Measurements from ENCODE around the gene BROX. TPM values are rescaled to one million over a fixed set of nuclear protein-coding genes. Genes with fewer than 3 reads are reported as not detected.

BROX gene, protein sequence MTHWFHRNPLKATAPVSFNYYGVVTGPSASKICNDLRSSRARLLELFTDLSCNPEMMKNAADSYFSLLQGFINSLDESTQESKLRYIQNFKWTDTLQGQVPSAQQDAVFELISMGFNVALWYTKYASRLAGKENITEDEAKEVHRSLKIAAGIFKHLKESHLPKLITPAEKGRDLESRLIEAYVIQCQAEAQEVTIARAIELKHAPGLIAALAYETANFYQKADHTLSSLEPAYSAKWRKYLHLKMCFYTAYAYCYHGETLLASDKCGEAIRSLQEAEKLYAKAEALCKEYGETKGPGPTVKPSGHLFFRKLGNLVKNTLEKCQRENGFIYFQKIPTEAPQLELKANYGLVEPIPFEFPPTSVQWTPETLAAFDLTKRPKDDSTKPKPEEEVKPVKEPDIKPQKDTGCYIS
- 23.3 and 28.3 TPM in 2 replicates for total RNA-seq (2013; cell fraction: nucleolus; rRNA removed)
- total RNA-seq (2014; rRNA removed) (15.2 and 17.8 TPM in 2 replicates), total RNA-seq (2014; rRNA removed; fragmentation: Illumina TruSeq; extraction: Trizol) (17.5 and 18.4 TPM in 2 replicates), total RNA-seq (2021) (13.5 and 16.1 TPM in 2 replicates), polyA plus RNA-seq (2011; rRNA removed) (5.8 and 9.5 TPM in 2 replicates), polyA plus RNA-seq (2014; fragmentation: Illumina TruSeq; extraction: Trizol) (8.7 and 11.8 TPM in 2 replicates), polyA plus RNA-seq (2014; fragmentation: Nextera tagmentation; extraction: Ambion mirVana) (10 to 100 TPM; 19.4 to 42.0 TPM), polyA plus RNA-seq (2014; rRNA removed) (5.5 and 6.2 TPM in 2 replicates), polyA plus RNA-seq (2016; fragmentation: Nextera tagmentation; extraction: Ambion mirVana) (10 to 100 TPM; 20.4 to 24.1 TPM), polyA minus RNA-seq (2011; rRNA and poly(A)+ RNA removed) (3.7 and 5.0 TPM in 2 replicates), Bru-seq, nascent RNA (percentile 87 among the genes with signal in this experiment), BruChase-seq, experiment 1, labeled RNA remaining after a 6-hour chase (percentile 86 among the genes with signal in this experiment), BruChase-seq, experiment 2, labeled RNA remaining after a 2-hour chase (percentile 90 among the genes with signal in this experiment)
- 5.3 TPM for polyA plus RNA-seq (2011; ENCODE audit: low read depth)
- polyA plus RNA-seq (2011; cell fraction: cytosol; rRNA removed) = 3.0 and 3.7 TPM in 2 replicates
- polyA plus RNA-seq (2011; cell fraction: nucleus; rRNA removed) = 3.6 and 5.6 TPM in 2 replicates
- polyA plus RNA-seq (2012) = 11.8 and 14.7 TPM in 2 replicates
- 4.2 and 4.7 TPM in 2 replicates for polyA minus RNA-seq (2011; cell fraction: cytosol; rRNA and poly(A)+ RNA removed)
- 3.7 and 8.1 TPM in 2 replicates for polyA minus RNA-seq (2011; cell fraction: nucleus; rRNA and poly(A)+ RNA removed)
- long read RNA-seq, experiment 1, full-length matches to known transcripts = 1 of 33 reads
- long read RNA-seq, experiment 1, partial matches to known transcripts = 32 of 33 reads
- long read RNA-seq, experiment 1, other reads (novel, unspliced or antisense) = 0 of 33 reads
- long read RNA-seq, experiment 2, full-length matches to known transcripts = 3 of 27 reads
- long read RNA-seq, experiment 2, partial matches to known transcripts = 4 of 27 reads
- long read RNA-seq, experiment 2, other reads (novel, unspliced or antisense) = 20 of 27 reads

DNA sequence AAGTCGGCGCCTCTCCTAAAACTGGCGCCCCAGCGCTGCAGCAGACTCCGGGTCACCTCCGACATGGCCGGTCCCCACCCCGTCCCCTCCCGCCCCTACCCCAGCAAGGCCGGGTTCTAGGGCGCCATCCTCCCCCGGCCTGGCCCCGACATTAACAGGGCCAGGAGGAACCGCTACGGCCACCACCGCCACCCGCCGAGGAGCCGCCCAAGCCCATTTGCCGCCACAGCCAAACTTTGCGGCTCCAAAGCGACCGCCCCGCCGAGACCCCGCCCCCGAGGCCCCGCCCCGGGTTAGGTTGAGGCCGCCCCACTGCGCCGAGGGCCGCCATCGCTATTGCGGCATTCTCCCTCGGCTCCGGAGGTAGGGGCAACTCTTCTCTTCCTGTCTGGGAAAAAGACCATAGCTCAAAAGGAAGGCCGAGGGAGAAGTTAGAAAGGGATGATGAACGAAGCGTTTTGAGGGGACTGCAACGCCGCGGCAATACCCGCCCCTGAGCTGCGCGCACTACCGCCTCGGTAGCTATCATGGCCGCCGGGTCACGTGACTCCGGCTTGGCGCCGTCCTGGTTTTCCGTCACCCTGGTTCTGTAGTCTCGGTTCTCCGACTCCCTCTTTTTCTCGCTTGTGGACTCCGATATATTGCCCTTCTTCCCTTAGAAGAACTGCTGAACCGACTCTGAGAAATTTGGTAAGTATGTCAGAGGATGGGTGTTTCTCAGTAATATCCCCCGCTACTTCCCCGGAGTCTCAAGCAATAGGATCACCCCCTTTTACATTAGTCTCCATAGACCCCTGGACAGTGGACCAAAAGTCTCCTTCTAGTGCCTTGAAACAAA is at the start of gene BROX, which contains the start of gene AIDA:
Gene BROX (plus strand): TSS at position 312 of the 838 bp plus-strand sequence. CDS start 3,136 bp downstream, outside the sequence.
Gene AIDA (minus strand): TSS at position 239 of the 838 bp plus-strand sequence. CDS start 174 bp downstream, at position 65.
- H3K4me1 ChIP-seq (ENCODE audit: control insufficient read depth, insufficient read depth, low read length) = no peaks in the 10 kb centered on the region
- H3K27ac ChIP-seq (ENCODE audit: control insufficient read depth, insufficient read depth) = peak within 1 kb of the TSS; percentile 98
- no peaks in the 10 kb centered on the region for H3K27me3 ChIP-seq (replicated peaks in 1 of 2; ENCODE audit: control insufficient read depth in 2 of 2, insufficient read depth in 2 of 2, low read length in 1 of 2)
- SMC1A ChIA-PET (ENCODE audit: uncharacterized antibody, unreplicated experiment) = interaction anchor here (0.5 to 2.3 kb wide), 9 partner anchors 9 to 132 kb away, joined by 3 to 14 read pairs (median 3); no protein-coding TSS in a partner anchor
- H3K4me2 ChIP-seq (ENCODE audit: control insufficient read depth, insufficient read depth) = peak within 1 kb of the TSS; percentile 86
- no TSS peak for BruUV-seq (replicated peaks)
- H3K9ac ChIP-seq (ENCODE audit: control insufficient read depth, insufficient read depth, low read length) = peak within 1 kb of the TSS; percentile 96
- peaks cover 27% of the 10 kb centered on the region for H3K79me2 ChIP-seq (ENCODE audit: control insufficient read depth, insufficient read depth, low read length)
- WGBS (ENCODE audit: insufficient coverage, insufficient replicate concordance, low lambda C conversion rate, missing lambda C conversion rate) = under 1% methylated on average over 29 of the region's 62 CpGs
- in situ Hi-C loops (cut with MboI) = loop anchor here (5.0 to 10.0 kb wide), 2 partner anchors 50 to 248 kb away; no protein-coding TSS in a partner anchor
- H3K36me3 ChIP-seq (ENCODE audit: control insufficient read depth in 2 of 2, insufficient read depth in 2 of 2, low read length in 1 of 2) = no peaks in the 10 kb centered on the region; a peak in 1 of 4 replicates
- peak within 1 kb of the TSS; percentile 92 for H3K4me3 ChIP-seq
- H2AFZ ChIP-seq (ENCODE audit: control insufficient read depth, low read depth, low read length) = peak within 1 kb of the TSS; percentile 99
- peak; percentile 91 for ATAC-seq
- no peaks in the 10 kb centered on the region for H3K9me3 ChIP-seq (replicated peaks; ENCODE audit: control insufficient read depth, insufficient read depth, low read length)
- RAD21 ChIA-PET (ENCODE audit: unreplicated experiment) = interaction anchor here (1.1 to 1.8 kb wide), 7 partner anchors 9 to 247 kb away, joined by 3 to 12 read pairs (median 5); partner anchors contain the start of gene FAM177B
- POLR2A ChIA-PET = interaction anchor here (0.8 to 1.8 kb wide), 7 partner anchors 12 to 123 kb away, joined by 3 to 19 read pairs (median 4); partner anchors contain the start of gene TAF1A
- DNase-seq (ENCODE audit: low read depth, low spot score) = no peak
- H4K20me1 ChIP-seq (ENCODE audit: control insufficient read depth, insufficient read depth) = no peaks in the 10 kb centered on the region
- CTCF ChIA-PET = interaction anchor here (1.1 to 2.4 kb wide), 7 partner anchors 14 to 378 kb away, joined by 3 to 10 read pairs (median 5); no protein-coding TSS in a partner anchor
- intact Hi-C loops (cut with micrococcal nuclease; ENCODE audit: unreplicated experiment) = loop anchor here (2.0 to 10.0 kb wide), 5 partner anchors 20 to 245 kb away; partner anchors contain the start of gene TAF1A
- no peak for FAIRE-seq
- TF ChIP-seq, protein P1, sequence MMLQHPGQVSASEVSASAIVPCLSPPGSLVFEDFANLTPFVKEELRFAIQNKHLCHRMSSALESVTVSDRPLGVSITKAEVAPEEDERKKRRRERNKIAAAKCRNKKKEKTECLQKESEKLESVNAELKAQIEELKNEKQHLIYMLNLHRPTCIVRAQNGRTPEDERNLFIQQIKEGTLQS (IDR thresholded peaks at IDR 0.05; ENCODE audit: borderline replicate concordance, extremely low read depth, low read depth, low read length) = peak; percentile 80; the same call in 1 of the 2 replicates
- TF ChIP-seq, protein P2, sequence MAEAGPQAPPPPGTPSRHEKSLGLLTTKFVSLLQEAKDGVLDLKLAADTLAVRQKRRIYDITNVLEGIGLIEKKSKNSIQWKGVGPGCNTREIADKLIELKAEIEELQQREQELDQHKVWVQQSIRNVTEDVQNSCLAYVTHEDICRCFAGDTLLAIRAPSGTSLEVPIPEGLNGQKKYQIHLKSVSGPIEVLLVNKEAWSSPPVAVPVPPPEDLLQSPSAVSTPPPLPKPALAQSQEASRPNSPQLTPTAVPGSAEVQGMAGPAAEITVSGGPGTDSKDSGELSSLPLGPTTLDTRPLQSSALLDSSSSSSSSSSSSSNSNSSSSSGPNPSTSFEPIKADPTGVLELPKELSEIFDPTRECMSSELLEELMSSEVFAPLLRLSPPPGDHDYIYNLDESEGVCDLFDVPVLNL (IDR thresholded peaks at IDR 0.05; ENCODE audit: low read depth, low read length) = peak; percentile 57; the same call in 1 of the 2 replicates
- TF ChIP-seq ZNF622 (IDR thresholded peaks at IDR 0.05) = peak; percentile 54
- 0 out of 2 replicates have a peak, but pooled peaks have one; percentile 39 for TF ChIP-seq CBFB (IDR thresholded peaks at IDR 0.05; ENCODE audit: low read depth)
- TF ChIP-seq BACH1 (IDR thresholded peaks at IDR 0.05; ENCODE audit: borderline replicate concordance) = peak; percentile 64
- TF ChIP-seq, protein P3, sequence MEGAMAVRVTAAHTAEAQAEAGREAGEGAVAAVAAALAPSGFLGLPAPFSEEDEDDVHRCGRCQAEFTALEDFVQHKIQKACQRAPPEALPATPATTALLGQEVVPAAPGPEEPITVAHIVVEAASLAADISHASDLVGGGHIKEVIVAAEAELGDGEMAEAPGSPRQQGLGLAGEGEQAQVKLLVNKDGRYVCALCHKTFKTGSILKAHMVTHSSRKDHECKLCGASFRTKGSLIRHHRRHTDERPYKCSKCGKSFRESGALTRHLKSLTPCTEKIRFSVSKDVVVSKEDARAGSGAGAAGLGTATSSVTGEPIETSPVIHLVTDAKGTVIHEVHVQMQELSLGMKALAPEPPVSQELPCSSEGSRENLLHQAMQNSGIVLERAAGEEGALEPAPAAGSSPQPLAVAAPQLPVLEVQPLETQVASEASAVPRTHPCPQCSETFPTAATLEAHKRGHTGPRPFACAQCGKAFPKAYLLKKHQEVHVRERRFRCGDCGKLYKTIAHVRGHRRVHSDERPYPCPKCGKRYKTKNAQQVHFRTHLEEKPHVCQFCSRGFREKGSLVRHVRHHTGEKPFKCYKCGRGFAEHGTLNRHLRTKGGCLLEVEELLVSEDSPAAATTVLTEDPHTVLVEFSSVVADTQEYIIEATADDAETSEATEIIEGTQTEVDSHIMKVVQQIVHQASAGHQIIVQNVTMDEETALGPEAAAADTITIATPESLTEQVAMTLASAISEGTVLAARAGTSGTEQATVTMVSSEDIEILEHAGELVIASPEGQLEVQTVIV (IDR thresholded peaks at IDR 0.05; ENCODE audit: borderline replicate concordance, partially characterized antibody) = peak; percentile 95
- peak; percentile 33; the same call in 1 of the 2 replicates for TF ChIP-seq TAF1 (IDR thresholded peaks at IDR 0.05; ENCODE audit: borderline replicate concordance, low read depth, low read length)
